Measurements from ENCODE around the gene NNAT.

Gene NNAT

DNA sequence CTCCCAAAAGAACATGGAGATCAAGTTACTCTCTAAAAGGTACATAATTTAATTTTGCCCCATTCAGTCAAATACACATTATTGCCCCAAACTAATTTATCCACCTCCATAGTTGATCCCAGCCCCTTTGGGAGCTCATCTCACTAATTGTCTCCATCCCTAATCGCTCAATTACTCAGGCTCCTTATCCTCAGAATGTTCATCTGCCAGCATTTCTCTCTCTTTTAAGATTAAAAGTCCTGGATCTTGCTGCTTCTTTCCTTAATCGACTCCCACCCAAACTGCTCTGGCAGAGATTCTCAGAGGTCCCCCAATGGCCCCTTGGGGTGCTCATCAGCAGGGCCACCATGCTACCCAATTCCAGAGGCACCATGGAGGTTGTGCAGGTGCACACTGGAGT is 18.4 kb upstream of the NNAT start:
- no peak for DNase-seq (ENCODE audit: low read depth in 2 of 2)

DNA sequence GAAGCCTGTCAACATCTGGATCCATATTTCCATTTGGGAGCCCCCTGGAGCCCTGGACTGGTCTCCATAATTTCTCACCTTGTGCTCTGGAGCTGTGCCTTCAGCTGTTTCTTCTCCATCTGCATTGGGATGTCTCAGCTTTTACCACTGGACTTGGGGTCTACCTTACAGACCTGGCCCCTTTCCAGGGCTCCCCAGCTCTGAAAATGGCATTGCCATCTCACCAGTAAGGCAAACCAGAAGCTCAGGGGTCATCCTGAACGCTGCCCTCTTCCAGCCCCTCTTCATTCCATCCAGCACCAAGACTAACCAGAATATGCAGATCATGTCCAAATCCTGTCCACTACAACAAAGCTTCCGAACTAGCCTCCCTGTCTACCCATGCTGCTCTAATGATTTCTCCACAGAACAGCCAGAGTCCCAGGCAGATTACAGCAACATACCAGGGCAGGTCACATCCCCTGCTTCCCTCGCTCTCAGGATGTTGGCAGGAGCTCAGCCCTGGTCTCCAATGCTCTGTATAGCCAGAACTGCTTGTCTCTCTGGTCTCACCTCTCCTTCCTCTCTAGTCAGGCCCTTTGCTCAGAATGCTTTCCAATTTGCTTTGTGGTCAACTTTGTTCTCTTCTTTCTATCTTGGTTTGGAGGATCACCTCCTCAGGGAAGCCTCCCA is 17.7 kb upstream of the NNAT start:
- no peak for DNase-seq (ENCODE audit: low read depth in 2 of 2)

DNA sequence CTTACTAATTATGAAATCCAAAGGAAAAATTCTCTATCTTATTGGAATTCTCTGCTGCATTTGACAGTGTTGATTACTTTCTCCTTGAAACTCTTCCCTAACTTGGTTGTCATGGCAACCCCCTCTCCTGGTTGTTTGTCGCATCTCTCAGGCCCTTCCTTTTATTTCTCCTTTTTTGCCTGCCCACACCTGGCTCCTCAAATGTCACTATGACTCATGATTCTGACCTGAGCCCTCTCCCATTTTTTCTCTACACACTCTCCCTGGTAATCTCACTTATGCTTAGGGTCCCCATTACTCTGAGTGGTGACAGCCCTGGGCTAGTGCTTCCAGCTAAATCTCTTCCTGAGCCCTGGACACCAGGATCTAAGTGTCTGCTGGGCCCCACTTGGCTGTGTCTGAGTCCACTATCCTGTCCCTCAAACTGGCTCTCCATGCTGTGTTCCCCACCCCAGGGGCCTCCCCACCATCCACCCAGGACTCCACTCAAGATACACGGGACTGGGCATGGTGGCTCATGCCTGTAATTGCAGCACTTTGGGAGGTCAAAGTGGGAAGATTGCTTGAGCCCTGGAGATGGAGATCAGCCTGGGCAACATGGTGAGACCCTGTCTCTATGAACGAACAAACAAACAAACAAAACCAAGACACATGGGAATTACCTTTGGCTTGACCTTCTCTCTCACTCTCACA is 16.5 kb upstream of the NNAT start:
- no peak for DNase-seq (ENCODE audit: low read depth in 2 of 2)

DNA sequence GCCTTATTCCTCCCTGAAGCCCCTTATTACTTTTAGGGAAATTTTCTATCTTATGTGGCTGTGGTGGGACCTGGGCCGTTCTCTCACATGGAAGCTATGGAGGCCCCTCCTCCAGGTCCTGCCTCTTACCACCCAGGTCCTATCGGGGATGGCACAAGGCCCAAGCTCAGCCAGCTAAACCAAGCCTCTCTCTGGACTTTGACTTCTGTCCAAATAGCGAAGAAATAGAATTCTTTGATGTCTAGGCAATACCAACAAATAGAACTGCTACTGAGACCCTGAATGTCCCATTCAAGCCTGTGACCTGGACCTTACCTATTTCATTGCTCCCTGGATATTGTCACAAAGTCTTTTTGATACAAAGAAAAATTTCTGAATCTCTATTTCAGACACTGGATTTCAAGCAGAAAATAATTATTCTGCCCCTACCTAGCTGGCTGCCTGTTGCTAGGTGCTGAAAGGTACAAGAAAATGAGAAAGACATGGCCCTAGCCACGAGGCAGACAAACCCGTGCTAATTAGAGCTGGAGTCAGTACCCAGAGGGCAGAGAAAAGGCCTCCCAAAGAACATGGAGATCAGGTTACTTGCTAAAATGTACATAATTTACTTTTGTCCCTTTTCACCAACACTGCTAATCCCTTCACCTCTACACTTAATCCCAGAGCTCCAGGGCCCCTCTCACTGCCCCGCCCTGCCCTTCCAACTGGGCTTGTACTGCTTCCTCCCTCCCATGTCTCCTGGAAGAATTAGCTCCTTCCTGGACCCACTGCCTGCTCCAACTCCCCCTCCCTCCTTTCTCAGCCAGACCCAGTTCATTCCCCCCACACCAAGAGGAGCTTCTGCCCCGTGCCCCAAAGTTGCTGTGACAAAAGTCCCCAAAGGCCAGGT is 15.5 kb upstream of the NNAT start:
- DNase-seq (ENCODE audit: low read depth in 2 of 2): no peak

DNA sequence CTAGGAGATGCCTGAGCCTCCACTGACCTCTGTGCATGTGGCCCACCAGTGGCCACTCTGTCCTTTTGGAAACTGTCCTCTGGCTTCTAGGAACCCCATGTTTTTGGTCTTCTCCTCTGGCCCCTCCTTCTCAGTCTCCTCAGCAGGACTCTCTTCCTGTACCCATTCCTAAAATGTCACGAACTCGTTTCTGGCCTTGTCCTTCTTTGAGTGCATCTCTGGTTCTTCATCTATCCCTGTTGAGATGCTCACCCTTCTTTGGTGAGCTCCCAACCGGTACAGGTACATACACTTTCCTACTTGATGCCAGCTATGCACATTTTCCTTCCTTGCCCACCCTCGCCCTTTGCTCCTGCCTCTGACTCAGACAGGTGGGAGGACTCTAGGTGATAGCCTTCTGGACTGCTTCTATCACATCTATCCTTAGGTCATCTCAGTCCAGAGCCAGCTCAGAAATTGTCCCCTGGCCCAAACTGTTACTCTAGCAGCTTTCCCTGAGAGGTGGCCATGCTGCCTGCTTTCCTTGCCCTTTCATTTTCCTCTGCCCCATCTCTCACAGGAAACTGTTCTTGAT is 14.8 kb upstream of the NNAT start:
- DNase-seq (ENCODE audit: low read depth in 2 of 2): no peak

DNA sequence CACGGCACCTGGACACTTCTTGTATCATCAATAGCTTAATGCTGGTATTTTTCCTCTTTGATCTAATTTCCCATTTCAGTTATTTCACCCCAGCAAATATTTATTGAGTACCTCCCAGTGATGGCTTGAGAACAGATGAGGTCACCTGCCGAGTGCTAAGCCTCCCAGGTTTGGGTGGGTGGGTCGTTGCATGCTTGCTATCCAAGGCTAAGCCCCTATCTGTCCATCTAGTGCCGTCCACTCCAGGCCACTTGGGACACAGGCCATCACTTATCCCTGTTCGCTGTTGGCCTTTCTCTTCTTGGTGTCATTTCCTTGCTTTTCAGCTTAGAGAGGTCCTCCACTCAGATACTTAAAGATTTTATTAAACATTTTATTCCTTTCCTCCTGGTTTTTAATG is 10.8 kb upstream of the NNAT start:
- DNase-seq (ENCODE audit: low read depth in 2 of 2): no peak

DNA sequence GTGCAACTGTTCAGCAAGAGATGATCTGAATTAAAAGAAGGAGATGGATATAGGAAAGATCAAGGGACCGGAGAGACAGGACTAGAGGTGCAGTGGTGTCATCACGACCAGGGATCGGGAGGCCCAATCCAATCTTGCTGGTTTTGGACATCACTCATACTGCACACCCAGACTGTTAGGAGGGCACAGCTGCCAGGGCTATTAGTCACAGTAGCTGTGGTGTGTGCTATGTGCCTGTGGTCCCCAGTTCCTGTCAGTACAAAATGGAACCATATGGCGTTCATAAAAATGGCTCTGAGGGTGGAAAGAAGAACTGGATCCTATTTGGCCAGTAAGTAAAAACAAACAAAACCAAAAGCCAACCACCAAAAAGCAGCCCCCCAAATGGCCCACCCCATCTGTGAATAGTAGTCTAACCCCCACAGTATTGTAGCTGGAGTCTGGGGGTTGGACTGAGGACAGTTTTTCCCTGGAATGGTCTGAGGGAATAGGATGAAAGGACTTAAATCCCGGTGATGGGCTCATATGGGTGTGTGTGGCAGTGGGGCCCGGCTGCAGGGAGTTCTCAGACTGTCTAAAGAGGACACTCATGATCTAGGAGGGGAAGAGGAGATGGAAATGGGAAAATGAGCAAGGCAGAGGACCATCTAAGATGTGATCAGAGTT is 9.3 kb upstream of the NNAT start:
- no peak for DNase-seq (ENCODE audit: low read depth in 2 of 2)

DNA sequence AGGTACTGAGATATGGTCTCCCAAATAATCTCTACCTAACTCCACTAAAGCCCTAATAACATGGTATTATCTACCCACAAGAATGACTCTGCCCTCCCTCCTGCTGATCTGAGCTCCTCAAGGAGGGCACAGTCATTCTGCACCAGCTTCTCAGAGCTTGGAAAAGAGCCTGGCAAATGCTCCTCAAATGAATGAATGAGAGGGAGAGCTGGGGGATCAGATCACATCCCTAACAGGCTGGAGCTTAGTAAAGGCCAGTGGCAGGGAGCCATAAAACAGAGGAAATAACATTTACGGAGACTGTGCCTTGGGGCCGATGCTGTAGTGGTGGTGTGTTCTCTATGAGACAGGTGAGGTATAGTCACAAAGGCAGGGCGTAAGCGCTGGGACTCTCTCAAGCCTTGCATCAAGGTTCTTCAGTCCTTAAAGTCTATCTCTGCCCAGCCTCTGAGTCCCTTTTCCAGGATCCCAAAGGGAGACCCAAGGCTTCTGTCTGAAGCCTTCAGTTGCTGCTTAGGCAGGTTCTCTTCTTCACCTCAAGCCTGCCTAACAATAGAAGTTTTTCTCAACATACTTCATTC is 7.2 kb upstream of the NNAT start:
- DNase-seq (ENCODE audit: low read depth in 2 of 2): no peak

DNA sequence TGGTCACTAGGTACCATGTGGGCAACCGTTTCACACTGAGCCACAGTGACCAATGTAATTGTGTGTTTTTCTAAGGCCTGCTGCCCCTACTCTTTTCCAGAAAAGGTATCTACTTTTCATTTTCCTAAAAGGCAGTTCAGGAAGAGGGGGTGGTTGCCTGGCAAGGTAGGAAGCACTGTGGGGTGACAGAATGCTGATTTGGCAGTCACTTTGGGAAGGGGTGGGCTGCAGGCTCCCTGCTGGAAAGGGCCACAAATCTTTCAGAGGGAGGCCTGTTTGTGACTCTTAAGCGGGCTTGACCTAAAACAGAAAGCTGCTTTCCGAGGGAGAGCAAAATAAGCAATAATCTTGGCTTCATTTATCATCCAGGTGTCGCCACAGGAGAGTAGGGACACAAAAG is 5.2 kb upstream of the NNAT start:
- DNase-seq (ENCODE audit: low read depth in 2 of 2): no peak

DNA sequence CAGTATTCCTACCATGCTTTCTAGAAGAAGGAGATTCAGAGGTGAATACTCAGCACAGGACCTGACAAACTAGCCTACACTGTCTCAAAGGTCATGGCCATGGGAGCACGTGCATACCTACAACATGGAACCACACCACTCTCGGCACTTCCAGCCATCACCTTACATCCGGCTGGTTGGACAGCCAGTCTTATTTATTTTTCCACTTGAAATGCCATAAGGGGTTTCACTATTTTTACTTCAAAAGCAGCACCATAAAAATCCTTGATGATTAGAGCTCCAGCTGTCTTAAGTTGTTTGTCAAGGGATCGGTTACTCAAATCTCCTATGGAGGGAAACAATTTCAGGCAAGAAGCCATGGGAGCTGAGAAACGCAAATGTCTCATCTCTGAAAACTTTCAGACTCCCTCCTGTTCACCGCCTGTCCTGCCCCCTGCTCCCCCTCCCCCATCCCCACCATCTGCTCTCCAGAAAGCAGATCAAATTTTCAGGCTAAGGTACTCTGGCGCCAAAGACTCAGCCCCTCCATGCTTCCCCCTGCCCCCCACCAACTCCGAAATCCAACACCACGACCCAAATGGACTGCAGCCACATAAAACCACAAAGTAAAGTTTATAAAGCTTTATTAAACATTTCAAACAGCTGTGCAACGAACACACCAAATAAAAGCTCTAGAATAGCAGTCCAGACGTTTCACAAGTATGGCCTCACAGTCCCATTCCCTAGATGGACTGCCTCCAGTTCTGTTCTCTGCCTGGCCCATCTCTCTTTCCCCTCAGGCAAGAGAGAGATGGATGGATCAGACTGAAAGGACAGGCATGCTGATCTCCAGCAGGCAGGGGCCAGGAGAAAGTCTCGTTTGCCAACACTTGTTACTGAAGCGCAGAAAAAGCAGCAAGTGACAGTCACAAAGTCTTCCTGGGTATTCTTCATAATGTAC is 4.0 kb upstream of the NNAT start:
- DNase-seq (ENCODE audit: low read depth in 2 of 2): no peak

DNA sequence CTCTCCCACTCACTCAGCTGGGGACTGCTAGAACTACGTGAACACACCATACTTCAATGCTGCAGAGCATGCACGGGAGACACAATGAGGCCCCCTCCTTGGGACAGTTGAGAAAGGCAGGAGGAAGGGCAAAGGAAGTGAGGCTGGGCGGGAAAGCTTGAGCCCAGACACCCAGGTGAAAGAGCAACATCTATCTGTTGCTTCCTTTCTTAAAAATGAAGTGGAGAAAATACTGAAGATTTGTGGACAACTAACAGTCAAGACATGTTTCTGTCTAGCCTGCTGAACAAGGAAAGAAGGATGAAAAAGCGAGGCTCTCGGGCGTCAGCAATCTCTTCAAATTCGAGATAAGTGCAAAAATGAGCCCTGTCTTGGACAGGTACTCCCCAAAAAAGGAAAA is 3.0 kb upstream of the NNAT start:
- no peak for DNase-seq (ENCODE audit: low read depth in 2 of 2)

DNA sequence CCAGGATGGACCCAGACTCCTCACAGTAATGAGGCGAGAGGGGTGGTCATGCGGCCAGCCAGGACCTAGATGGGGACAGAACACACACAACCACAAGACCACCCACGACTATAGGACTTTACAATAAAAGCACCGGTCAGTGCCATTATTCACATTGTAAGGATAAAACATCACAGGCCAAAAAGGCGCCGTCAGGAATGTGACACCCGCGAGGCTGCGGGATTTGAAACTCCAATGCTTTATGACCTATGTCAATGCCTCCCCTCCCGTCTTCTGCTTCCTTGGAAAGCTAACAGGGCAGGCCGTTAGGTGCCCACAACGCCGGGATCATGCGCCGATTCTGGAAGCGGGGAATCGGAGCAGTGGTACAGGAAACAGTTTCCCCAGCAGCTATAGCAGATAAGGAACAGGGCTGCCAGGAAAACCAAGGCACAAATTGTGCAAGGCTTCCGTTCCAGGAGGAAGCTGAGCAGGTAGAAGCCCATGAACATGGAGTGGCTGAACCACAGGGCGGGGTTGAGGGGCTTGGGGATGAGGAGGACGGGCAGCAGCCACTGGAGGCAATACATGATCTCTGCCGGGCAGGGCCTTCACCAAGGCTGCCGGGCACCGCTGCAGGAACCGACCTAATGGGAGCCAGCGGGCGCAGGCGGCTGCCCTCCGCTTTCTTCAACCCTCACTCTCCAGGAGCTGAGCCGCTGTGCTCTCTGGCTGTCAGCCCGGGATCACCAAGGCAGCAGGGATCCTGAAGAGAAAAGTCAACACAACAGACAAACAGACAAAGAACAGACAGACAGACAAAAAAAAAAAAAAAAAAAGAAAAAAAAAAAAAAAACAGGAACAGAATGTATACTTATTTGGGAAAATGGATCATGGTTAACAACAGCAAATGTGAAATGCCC is 2.2 kb upstream of the NNAT start:
- DNase-seq (ENCODE audit: low read depth in 2 of 2): no peak

DNA sequence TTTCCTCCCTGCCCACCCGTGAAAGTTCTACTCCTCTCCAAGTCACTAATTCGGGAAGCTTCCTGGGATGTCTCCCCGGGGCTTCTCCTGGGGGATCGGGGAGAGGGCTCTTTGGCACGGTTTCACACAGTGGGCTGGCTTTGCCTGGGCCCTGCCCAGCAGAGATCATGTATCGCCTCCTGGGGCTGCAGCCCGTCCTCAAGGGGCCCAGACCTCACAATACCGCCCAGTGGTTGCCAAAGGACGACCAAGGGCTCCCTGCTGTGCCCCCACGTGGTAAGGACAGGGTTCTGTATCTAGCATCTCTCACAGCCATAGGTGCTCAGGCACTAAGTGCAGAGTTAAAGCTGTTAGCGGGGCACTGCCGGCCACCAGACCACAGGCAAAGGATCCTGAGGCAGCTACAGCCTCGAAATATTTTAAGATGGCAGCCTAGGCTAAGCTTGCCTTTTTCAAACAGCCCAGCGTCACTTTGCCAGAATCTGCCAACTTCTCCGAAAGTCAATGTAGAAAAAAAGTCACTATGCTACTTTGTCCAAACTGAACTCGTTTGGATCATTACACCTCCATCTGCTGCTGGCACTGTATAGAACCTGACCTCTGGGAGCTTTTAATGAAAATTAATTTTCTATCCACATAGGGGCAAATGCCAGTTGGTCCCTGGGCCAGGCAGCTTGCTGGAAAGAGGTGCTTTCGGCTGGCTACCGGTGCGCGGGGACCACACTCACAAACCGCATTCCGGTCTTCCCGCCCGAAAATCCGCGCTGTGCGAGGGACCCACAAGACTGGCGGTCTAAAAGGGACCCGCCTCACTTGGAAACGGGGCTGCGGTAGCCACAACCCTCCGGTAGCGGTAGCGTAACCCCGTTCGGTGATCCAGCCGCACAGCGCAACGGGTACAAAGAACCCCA is 1.3 kb upstream of the NNAT start:
- DNase-seq (ENCODE audit: low read depth in 2 of 2): no peak

DNA sequence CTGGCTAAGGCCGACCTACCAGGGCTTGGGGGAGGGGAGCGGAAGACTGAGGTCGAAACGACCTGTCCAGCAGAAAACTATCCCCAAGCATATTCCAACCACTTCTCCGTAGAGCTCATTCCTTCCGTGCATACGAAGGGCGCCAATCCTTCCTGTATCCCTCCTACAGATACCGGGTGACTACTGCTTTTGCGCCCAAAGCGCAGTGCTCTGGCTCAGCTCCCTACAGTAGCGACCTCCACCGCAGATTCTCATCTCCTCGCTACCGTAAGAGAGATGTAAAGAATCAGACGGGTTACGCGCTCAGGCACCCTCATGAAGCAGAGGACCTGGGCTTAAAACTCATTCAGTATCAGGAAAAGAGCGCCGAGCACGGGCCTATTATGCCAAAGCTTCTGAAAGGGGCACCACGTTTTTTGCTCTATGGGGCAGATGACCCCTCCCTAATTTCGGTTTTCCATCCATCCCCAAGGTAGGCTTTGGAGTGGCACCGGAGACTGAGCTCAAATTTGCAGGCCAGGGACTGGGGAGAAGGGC is 563 bp upstream of the NNAT start:
- no peak for DNase-seq (ENCODE audit: low read depth in 2 of 2)

DNA sequence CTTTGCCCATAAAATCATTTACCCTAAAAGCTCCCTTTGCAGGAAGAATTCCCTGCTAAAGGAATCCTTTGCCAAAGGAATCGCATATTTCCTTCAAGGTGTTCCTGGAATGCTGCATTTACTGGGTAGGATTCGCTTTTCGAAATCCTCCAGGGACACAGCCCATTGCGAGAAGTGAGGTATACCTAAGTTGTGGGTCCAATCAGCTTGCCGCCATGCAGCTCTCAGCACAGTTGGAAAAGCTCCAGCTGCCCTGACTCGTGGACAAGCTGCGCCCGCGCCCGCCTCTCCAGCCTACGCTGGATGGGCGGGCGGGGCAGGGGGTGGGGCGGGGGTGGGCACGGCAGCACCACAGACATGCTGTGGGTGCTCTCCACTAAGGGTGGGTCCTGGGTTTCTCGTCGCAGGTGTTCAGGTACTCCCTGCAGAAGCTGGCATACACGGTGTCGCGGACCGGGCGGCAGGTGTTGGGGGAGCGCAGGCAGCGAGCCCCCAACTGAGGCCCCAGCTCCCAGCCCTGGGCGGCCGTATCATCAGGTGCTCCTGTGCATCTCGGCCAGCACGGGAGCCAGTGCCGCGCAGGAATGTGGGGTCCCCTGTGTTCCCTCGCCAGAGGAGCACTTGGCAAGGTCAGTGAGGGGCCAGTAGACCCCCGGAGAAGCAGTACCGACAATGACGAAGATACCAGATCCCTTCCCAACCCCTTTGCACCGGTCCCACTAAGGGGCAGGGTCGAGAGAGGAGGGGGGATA is 1.4 kb downstream of the NNAT start:
- DNase-seq (ENCODE audit: low read depth in 2 of 2): no peak

DNA sequence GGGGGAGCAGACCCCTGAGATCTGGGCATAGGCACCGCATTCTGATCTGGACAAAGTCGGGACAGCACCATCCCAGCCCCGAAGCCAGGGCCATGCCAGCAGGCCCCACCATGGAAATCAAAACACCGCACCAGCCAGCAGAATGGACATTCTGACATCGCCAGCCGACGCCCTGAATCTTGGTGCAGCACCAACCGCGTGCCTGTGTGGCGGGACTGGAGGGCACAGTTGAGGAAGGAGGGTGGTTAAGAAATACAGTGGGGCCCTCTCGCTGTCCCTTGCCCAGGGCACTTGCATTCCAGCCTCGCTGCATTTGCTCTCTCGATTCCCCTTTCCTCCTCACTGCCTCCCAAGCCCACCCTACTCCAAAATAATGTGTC is 2.0 kb downstream of the NNAT start:
- no peak for DNase-seq (ENCODE audit: low read depth in 2 of 2)

Data from stimulated activated CD8-positive, alpha-beta memory T cell treated with anti-CD3 and anti-CD28 coated beads, Interleukin-15, amount 100 ng/mL, for 48 hours (primary cell).